AG10803 (cell line): ENCODE measurements around the gene BTNL9.
"Not testable (repeated sequence)": the region's sequence is repeated elsewhere in the genome, so short reads cannot be mapped to it uniquely, and the experiment has no call there.

Source experiments
- DNase-seq: peaks from one replicate; pipeline ENCODE4 v3.0.0; 2010; ENCODE audit warnings: low read depth
- H3K4me3 ChIP-seq: 2 replicates; pipeline ENCODE4 v1.5.1; 2011; ENCODE audit warnings: mild to moderate bottlenecking, low read length, control low read depth
- CTCF ChIP-seq: conservative IDR thresholded peaks from 2 replicates; pipeline ENCODE4 v1.5.1; 2011; ENCODE audit warnings: mild to moderate bottlenecking, low read length, control low read depth, inconsistent platforms

Gene BTNL9

GRCh38 chr5:181044093-181044599 is 4.1 kb downstream of the BTNL9 start:
- no peak for DNase-seq
- H3K4me3 ChIP-seq = no peak overlapping the region
- TF ChIP-seq CTCF = no peak

DNA sequence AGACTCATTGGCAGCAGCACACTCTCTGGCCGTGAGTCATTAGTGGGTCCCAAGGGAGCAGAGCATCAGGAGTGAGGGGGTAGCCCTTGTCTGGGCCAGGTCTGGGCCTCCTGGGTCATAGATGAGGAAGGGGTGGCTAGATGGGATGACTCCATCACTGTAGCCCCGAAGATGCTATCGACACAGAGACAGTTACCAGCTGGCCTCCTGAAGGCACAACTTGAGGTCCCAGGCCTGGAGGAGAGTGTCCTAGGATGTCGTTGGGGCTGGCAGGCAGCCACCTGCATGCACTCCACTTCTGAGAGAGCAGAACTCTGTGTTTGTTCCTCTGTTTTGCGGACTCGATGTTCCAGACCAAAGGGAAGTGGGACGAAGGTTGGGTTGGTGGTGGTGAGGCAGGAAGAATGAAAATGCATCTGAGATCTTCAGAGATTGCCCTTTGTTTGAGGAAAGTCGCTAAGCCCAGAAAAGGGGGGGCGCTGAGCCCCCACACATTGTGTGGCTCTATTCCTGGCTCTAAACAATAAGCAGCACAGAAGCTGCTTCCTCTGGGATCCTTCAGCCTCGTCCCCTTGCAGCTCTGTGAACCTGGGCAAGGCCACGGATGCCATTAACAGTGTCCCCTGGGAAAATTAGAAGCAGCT is 4.7 kb downstream of the BTNL9 start:
- DNase-seq = no peak
- no peak overlapping the region for H3K4me3 ChIP-seq
- no peak for TF ChIP-seq CTCF

GRCh38 chr5:181045316-181045715 is 5.2 kb downstream of the BTNL9 start:
- no peak for DNase-seq
- no peak overlapping the region for H3K4me3 ChIP-seq

DNA sequence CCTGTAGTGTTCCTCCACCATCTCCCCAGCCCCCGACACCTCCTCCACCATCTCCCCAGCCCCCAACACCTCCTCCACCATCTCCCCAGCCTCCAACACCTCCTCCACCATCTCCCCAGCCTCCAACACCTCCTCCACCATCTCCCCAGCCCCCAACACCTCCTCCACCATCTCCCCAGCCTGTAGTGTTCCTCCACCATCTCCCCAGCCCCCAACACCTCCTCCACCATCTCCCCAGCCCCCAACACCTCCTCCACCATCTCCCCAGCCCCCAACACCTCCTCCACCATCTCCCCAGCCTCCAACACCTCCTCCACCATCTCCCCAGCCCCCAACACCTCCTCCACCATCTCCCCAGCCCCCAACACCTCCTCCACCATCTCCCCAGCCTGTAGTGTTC is 5.8 kb downstream of the BTNL9 start:
- not testable (repeated sequence) for H3K4me3 ChIP-seq, DNase-seq

More at GRCh38 chr5:181045316-181045715, 5.2 kb downstream of the BTNL9 start:
- no peak for TF ChIP-seq CTCF

DNA sequence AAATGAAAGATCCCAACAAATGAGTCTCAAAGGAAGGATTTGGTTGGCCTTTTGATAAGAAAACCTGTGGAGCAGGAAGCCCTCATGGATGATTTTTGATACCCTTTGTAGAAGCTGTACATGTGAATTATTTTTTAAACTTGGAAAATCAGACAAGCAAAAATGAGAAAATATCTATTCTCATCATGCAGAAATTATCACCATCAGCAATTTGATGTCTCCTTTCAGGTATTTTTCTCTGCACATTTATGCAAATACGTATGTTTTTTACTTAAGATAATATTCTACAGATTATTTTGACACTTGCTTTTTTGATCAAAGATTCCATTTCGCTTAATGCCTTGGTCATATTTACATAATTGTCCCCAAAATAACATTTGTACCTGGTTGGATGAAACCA is 7.2 kb downstream of the BTNL9 start:
- TF ChIP-seq CTCF = no peak
- DNase-seq = no peak
- H3K4me3 ChIP-seq = no peak overlapping the region

DNA sequence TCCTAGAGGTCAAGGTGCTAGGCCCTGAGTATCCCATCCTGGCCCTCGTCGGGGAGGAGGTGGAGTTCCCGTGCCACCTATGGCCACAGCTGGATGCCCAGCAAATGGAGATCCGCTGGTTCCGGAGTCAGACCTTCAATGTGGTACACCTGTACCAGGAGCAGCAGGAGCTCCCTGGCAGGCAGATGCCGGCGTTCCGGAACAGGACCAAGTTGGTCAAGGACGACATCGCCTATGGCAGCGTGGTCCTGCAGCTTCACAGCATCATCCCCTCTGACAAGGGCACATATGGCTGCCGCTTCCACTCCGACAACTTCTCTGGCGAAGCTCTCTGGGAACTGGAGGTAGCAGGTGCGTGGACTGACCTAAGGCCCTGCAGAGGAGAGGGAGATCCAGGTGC is 7.9 kb downstream of the BTNL9 start:
- DNase-seq = no peak
- TF ChIP-seq CTCF = no peak
- no peak overlapping the region for H3K4me3 ChIP-seq

GRCh38 chr5:181050016-181050415 is 9.9 kb downstream of the BTNL9 start:
- TF ChIP-seq CTCF = no peak
- no peak for DNase-seq
- no peak overlapping the region for H3K4me3 ChIP-seq
